Measurements from ENCODE around the gene CBX2.
A peak's percentile ranks its signal among the peaks of the same experiment; 100 is the strongest.

The CBX2 gene

GRCh38 chr17:79789943-79790804 is 12.2 kb downstream of the CBX2 start:
- peaks cover 57 to 67% of the 10 kb centered on the region in 2 donors for H3K27me3 ChIP-seq (ENCODE audit: control insufficient read depth in 1 of 2, insufficient read depth in 2 of 2, low read length in 2 of 2)
- H3K4me1 ChIP-seq (ENCODE audit: control insufficient read depth, insufficient read depth, low read length) = peaks cover 26% of the 10 kb centered on the region
- H3K27ac ChIP-seq (ENCODE audit: low read length) = no peak overlapping the region
- H3K36me3 ChIP-seq (ENCODE audit: control insufficient read depth in 2 of 2, insufficient read depth in 2 of 2, low read length in 2 of 2) = peaks cover 0 to 3% of the 10 kb centered on the region in 2 donors
- no peaks in the 10 kb centered on the region for H3K9me3 ChIP-seq (ENCODE audit: control insufficient read depth in 2 of 2, low read length in 2 of 2)
- H3K4me3 ChIP-seq (ENCODE audit: low read length in 2 of 2) = peak overlapping the region; percentile 19 to 40
- no peak overlapping the region for H3K9ac ChIP-seq (ENCODE audit: low read length in 2 of 2)

DNA sequence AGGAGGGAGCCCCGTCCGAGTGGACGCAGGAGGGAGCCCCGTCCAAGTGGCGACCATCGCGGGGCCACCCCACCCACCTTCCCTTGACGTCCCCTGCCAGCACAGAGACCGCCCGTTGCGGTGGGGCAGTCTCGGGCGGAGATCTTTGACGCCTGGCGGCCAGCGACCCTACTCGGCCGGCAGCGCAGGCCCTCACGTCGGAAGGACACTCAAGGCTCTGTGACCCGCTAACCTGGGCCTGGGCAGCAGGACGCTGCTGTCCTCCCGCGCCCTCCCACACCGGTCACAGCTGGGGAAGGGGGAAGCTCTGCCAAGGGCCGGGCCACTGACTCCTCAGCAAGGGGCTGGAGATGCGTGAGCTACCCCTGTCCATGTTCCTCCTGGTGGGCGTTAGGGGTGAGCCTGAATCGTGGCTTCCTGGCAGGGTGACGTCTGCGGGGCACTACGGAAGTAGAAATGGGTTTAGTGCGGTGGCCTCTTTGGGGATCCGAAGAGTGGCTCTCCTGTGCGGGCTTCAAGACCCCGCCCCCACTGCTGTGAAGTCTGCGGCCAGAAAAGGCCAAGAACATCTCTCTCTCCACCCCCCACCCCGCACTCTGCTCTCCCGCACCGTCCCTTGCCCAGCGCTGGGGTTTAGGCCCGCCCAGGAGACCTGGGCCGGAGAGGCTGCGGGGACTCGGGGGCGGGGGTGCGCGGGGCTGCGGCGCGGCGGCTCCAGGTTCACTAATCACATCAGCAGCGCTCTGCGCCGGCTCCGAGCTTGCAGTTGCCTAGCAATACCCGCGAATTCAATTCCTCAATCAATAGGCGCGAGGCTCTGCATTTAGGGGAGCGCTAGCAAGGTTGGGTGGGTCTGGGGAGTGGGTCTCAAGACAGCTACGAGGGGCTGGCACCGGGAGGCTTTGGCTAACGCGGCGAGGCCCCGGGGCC is 13.1 kb downstream of the CBX2 start:
- H3K36me3 ChIP-seq (ENCODE audit: control insufficient read depth in 2 of 2, insufficient read depth in 2 of 2, low read length in 2 of 2) = peaks cover 0 to 3% of the 10 kb centered on the region in 2 donors
- H3K4me1 ChIP-seq (ENCODE audit: control insufficient read depth, insufficient read depth, low read length) = peaks cover 29% of the 10 kb centered on the region
- no peak overlapping the region for H3K9ac ChIP-seq (ENCODE audit: low read length in 2 of 2)
- H3K9me3 ChIP-seq (ENCODE audit: control insufficient read depth in 2 of 2, low read length in 2 of 2) = no peaks in the 10 kb centered on the region
- H3K27ac ChIP-seq (ENCODE audit: low read length) = no peak overlapping the region
- H3K27me3 ChIP-seq (ENCODE audit: control insufficient read depth in 1 of 2, insufficient read depth in 2 of 2, low read length in 2 of 2) = peaks cover 52 to 58% of the 10 kb centered on the region in 2 donors
- H3K4me3 ChIP-seq (ENCODE audit: low read length in 2 of 2) = no peak overlapping the region

- Histone ChIP-seq H3K9me3 (ENCODE audit: control insufficient read depth in 2 of 2, low read length in 2 of 2) (no peaks in the 10 kb centered on the region), H3K4me1 (ENCODE audit: control insufficient read depth, insufficient read depth, low read length) (peaks cover 35% of the 10 kb centered on the region), H3K9ac (ENCODE audit: low read length in 2 of 2) (no peak overlapping the region), H3K27ac (ENCODE audit: low read length) (no peak overlapping the region), H3K27me3 (ENCODE audit: control insufficient read depth in 1 of 2, insufficient read depth in 2 of 2, low read length in 2 of 2) (peaks cover 51 to 52% of the 10 kb centered on the region in 2 donors), H3K4me3 (ENCODE audit: low read length in 2 of 2) (no peak overlapping the region), H3K36me3 (ENCODE audit: control insufficient read depth in 2 of 2, insufficient read depth in 2 of 2, low read length in 2 of 2) (peaks cover 0 to 3% of the 10 kb centered on the region in 2 donors)
These were observed 13.8 kb downstream of the CBX2 start for GRCh38 chr17:79791735-79792161.

DNA sequence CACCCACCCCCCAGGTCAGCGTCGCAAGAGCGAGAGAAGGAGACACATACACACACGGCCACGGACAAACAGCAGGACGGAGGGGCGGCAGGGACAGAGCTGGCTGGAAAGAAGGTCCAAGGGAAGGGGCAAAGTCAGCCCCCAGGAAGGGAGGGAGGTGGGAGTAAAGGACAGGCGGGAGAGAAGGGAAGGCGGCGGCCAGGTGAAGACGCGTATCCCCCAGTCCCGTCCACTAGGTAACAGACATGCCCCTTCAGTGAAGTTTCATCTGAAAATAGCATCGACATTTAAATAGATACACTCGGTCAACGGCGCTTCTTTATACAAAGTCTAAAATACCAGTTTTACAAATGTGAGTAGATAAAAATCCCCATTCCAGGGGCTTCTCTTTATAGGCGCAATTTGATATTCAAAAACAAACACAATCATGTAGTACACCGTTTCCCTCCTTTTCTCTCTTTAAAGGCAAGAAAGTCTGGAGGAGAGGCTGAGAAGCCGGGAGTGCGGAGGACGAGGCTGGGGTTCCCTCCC is 14.5 kb downstream of the CBX2 start:
- H3K9me3 ChIP-seq (ENCODE audit: control insufficient read depth in 2 of 2, low read length in 2 of 2) = no peaks in the 10 kb centered on the region
- H3K4me3 ChIP-seq (ENCODE audit: low read length in 2 of 2) = no peak overlapping the region
- H3K27me3 ChIP-seq (ENCODE audit: control insufficient read depth in 1 of 2, insufficient read depth in 2 of 2, low read length in 2 of 2) = peaks cover 46 to 47% of the 10 kb centered on the region in 2 donors
- H3K27ac ChIP-seq (ENCODE audit: low read length) = no peak overlapping the region
- H3K9ac ChIP-seq (ENCODE audit: low read length in 2 of 2) = no peak overlapping the region
- peaks cover 0 to 3% of the 10 kb centered on the region in 2 donors for H3K36me3 ChIP-seq (ENCODE audit: control insufficient read depth in 2 of 2, insufficient read depth in 2 of 2, low read length in 2 of 2)
- H3K4me1 ChIP-seq (ENCODE audit: control insufficient read depth, insufficient read depth, low read length) = peaks cover 35% of the 10 kb centered on the region

DNA sequence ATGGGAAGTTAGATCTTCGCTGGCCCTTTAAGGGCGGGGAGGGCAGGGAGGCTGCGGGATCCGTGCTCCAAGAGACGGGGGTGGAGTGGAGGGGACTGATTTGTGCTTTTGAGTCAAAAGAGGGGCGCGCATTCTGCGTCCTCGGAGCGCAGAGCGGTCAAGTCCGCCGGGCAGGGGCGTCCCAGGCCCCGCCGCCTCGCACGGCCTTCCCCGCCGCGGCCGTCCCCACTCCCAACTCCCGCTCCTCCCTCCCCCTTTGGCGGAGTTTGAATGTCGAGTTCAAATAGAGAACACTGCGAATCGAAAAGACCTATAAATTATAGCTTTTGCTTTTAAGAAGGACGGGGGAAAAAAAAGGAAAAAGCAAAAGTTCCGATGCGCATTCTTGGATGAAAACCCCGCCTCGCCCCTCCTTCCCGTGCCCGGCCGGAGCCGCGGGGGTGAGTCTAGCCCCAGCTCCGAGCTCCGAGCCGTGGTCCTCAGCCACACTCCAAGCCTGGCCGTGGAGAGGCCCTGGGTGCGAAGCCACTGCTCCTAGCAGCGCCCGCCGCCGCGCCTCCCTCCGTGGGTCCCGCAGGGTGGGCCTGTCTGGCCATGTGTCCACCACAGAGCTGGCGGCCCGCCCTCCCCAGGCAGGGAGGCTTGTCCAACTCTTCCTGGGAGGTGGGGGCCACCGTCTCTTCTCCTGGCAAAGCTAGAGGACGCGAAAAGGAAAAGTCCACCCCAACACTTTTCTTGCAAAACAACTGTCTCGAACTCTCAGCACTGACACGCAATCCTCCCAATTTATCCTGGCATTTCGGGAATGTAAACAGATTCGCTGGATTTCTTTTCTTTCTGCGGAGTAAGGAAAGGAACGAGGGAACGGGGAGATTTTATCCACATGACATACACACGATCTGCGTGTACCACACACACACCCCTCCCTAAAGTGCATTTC is 15.3 kb downstream of the CBX2 start:
- no peaks in the 10 kb centered on the region for H3K9me3 ChIP-seq (ENCODE audit: control insufficient read depth in 2 of 2, low read length in 2 of 2)
- no peak overlapping the region for H3K9ac ChIP-seq (ENCODE audit: low read length in 2 of 2)
- peaks cover 48 to 52% of the 10 kb centered on the region in 2 donors for H3K27me3 ChIP-seq (ENCODE audit: control insufficient read depth in 1 of 2, insufficient read depth in 2 of 2, low read length in 2 of 2)
- H3K36me3 ChIP-seq (ENCODE audit: control insufficient read depth in 2 of 2, insufficient read depth in 2 of 2, low read length in 2 of 2) = peaks cover 0 to 3% of the 10 kb centered on the region in 2 donors
- peak overlapping the region in 1 of 2 donors; percentile 52 for H3K4me3 ChIP-seq (ENCODE audit: low read length in 2 of 2)
- H3K27ac ChIP-seq (ENCODE audit: low read length) = peak overlapping the region; percentile 24
- H3K4me1 ChIP-seq (ENCODE audit: control insufficient read depth, insufficient read depth, low read length) = peaks cover 41% of the 10 kb centered on the region

GRCh38 chr17:79793924-79794304 is 16.0 kb downstream of the CBX2 start:
- H3K4me3 ChIP-seq (ENCODE audit: low read length in 2 of 2) = peak overlapping the region in 1 of 2 donors; percentile 52
- H3K27me3 ChIP-seq (ENCODE audit: control insufficient read depth in 1 of 2, insufficient read depth in 2 of 2, low read length in 2 of 2) = peaks cover 49 to 55% of the 10 kb centered on the region in 2 donors
- H3K36me3 ChIP-seq (ENCODE audit: control insufficient read depth in 2 of 2, insufficient read depth in 2 of 2, low read length in 2 of 2) = peaks cover 0 to 3% of the 10 kb centered on the region in 2 donors
- H3K4me1 ChIP-seq (ENCODE audit: control insufficient read depth, insufficient read depth, low read length) = peaks cover 47% of the 10 kb centered on the region
- H3K9ac ChIP-seq (ENCODE audit: low read length in 2 of 2) = no peak overlapping the region
- no peak overlapping the region for H3K27ac ChIP-seq (ENCODE audit: low read length)
- no peaks in the 10 kb centered on the region for H3K9me3 ChIP-seq (ENCODE audit: control insufficient read depth in 2 of 2, low read length in 2 of 2)

DNA sequence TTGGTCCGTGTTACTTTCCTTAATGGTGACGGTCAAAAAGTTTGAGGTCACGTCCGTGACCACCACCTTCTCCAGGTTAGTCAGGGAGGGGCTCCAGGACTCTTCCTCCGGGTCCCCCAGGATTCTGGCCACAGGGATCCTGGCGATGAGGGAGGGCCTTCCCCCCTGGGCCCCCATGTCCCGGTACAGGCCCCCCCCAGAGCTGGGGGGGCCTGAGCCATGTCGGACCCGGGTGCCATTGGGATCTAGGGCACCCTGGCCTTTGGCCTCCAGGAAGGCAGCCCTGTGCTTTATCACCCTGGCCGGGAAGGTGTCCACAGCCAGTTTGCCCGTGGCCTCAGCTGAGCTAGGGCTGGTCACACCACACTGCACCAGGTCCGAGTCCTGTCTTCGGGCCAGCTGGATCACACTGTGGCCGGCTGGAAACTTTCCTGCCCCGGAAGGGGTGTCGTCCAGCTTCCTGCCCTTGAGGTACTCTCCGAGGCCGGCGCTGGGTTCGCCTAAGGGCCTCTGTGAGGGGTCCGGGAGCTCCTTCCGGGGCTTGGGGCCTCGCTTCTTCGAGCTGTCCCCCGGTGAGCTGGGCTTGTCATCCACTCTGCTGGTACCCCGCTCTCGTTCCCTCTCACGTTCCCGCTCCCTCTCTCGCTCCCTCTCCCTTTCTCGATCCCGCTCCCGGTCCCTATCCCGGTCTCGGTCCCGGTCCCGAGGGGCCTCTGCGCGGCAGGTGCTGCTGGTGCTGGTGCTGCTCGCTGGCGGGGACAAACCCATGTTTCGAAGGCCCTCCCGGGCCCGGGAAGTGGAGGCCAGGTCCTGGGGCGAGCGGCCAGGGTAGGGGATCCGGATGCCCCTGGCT is 16.9 kb downstream of the CBX2 start:
- Histone ChIP-seq H3K36me3 (ENCODE audit: control insufficient read depth in 2 of 2, insufficient read depth in 2 of 2, low read length in 2 of 2) (peaks cover 0 to 3% of the 10 kb centered on the region in 2 donors), H3K27ac (ENCODE audit: low read length) (no peak overlapping the region), H3K9ac (ENCODE audit: low read length in 2 of 2) (no peak overlapping the region), H3K4me3 (ENCODE audit: low read length in 2 of 2) (no peak overlapping the region), H3K27me3 (ENCODE audit: control insufficient read depth in 1 of 2, insufficient read depth in 2 of 2, low read length in 2 of 2) (peaks cover 50 to 55% of the 10 kb centered on the region in 2 donors), H3K4me1 (ENCODE audit: control insufficient read depth, insufficient read depth, low read length) (peaks cover 50% of the 10 kb centered on the region), H3K9me3 (ENCODE audit: control insufficient read depth in 2 of 2, low read length in 2 of 2) (no peaks in the 10 kb centered on the region)

DNA sequence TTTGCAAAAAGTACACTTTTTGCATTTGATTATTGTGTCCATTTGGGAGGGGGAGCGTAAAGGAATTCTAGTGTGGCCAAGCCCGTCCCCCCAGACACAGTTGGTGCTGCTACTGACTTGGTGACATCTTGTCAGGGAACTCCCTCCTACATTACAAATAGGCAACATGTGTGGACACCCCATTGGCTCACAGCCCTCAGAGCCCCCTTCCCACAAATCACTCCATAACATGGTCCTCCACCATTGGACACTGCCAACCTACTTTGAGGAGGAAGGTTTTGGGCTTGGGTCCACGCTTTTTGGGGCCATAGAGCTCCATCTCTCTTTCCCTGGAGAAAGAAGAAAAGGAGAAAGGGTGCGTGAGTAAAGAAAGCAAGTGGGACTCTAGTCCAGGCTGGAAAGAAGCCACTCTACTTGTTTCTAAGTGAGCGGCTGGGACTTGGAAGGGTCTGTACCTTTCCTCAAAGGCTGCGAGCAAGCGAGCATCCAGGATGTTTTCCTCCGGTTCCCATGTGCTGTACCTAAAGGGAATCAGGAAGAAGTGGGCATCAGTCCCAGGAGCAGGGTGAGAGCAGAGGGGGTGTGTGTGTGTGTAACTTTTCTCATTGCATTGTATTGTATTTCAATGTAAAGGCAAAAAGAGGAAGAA is 18.0 kb downstream of the CBX2 start:
- H3K4me3 ChIP-seq (ENCODE audit: low read length in 2 of 2) = peak overlapping the region; percentile 58 to 78
- H3K4me1 ChIP-seq (ENCODE audit: control insufficient read depth, insufficient read depth, low read length) = peaks cover 44% of the 10 kb centered on the region
- peak overlapping the region in 1 of 2 donors; percentile 35 for H3K9ac ChIP-seq (ENCODE audit: low read length in 2 of 2)
- H3K9me3 ChIP-seq (ENCODE audit: control insufficient read depth in 2 of 2, low read length in 2 of 2) = no peaks in the 10 kb centered on the region
- H3K27ac ChIP-seq (ENCODE audit: low read length) = no peak overlapping the region
- peaks cover 50 to 55% of the 10 kb centered on the region in 2 donors for H3K27me3 ChIP-seq (ENCODE audit: control insufficient read depth in 1 of 2, insufficient read depth in 2 of 2, low read length in 2 of 2)
- H3K36me3 ChIP-seq (ENCODE audit: control insufficient read depth in 2 of 2, insufficient read depth in 2 of 2, low read length in 2 of 2) = peaks cover 0 to 3% of the 10 kb centered on the region in 2 donors

DNA sequence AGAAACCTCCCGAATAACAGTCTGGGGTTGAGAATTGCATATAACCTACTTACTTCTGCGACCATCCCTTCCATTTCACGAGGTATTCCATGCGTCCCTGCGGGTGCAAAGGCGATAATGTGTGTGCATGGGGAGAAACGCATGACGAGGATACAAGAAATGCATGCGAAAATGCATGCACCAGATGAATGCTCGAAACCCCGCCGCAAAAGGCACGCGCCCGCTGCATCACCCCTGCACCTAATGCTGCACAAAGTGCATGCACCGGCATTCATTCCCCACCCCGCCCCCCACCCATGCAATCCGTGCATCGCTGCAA is 18.5 kb downstream of the CBX2 start:
- Histone ChIP-seq H3K4me3 (ENCODE audit: low read length in 2 of 2) (peak overlapping the region; percentile 58 to 78), H3K9me3 (ENCODE audit: control insufficient read depth in 2 of 2, low read length in 2 of 2) (no peaks in the 10 kb centered on the region), H3K9ac (ENCODE audit: low read length in 2 of 2) (peak overlapping the region in 1 of 2 donors; percentile 35), H3K36me3 (ENCODE audit: control insufficient read depth in 2 of 2, insufficient read depth in 2 of 2, low read length in 2 of 2) (peaks cover 0 to 3% of the 10 kb centered on the region in 2 donors), H3K27ac (ENCODE audit: low read length) (peak overlapping the region; percentile 64), H3K4me1 (ENCODE audit: control insufficient read depth, insufficient read depth, low read length) (peaks cover 45% of the 10 kb centered on the region), H3K27me3 (ENCODE audit: control insufficient read depth in 1 of 2, insufficient read depth in 2 of 2, low read length in 2 of 2) (peaks cover 51 to 55% of the 10 kb centered on the region in 2 donors)

Measured in stomach smooth muscle (tissue), 2 donors.